ENCODE results near the gene INHBA.

DNA sequence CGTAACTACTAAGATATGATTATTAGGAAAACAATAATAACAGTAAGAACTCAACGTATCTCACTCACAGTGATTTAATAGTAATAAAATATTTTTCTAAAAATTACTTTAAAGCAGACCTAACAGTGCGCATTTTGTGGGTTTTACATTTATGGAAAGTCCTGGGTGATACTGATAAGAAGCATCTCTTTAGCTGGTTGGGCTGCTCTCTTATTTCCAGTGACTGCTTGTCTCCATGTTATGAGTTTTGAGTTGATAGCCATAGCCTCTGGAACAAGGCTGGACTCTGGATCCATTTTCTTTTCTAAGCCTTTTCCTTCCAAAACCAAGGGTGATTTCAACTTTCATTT is 29.5 kb upstream of the INHBA start:
- TF ChIP-seq, protein P1, sequence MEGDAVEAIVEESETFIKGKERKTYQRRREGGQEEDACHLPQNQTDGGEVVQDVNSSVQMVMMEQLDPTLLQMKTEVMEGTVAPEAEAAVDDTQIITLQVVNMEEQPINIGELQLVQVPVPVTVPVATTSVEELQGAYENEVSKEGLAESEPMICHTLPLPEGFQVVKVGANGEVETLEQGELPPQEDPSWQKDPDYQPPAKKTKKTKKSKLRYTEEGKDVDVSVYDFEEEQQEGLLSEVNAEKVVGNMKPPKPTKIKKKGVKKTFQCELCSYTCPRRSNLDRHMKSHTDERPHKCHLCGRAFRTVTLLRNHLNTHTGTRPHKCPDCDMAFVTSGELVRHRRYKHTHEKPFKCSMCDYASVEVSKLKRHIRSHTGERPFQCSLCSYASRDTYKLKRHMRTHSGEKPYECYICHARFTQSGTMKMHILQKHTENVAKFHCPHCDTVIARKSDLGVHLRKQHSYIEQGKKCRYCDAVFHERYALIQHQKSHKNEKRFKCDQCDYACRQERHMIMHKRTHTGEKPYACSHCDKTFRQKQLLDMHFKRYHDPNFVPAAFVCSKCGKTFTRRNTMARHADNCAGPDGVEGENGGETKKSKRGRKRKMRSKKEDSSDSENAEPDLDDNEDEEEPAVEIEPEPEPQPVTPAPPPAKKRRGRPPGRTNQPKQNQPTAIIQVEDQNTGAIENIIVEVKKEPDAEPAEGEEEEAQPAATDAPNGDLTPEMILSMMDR (IDR thresholded peaks at IDR 0.05; ENCODE audit: low read length): no peak
- no peak for TF ChIP-seq EZH2 (IDR thresholded peaks at IDR 0.05; ENCODE audit: borderline replicate concordance, low read length)
